GF-D8 (cell line): ENCODE measurements around the gene PCBP1.
"Not testable (repeated sequence)": the region's sequence is repeated elsewhere in the genome, so short reads cannot be mapped to it uniquely, and the experiment has no call there.

Experiments
- DNase-seq: peaks from one replicate; lab custom pipeline; 2025; lab: John Stamatoyannopoulos, UW

The PCBP1 gene

DNA sequence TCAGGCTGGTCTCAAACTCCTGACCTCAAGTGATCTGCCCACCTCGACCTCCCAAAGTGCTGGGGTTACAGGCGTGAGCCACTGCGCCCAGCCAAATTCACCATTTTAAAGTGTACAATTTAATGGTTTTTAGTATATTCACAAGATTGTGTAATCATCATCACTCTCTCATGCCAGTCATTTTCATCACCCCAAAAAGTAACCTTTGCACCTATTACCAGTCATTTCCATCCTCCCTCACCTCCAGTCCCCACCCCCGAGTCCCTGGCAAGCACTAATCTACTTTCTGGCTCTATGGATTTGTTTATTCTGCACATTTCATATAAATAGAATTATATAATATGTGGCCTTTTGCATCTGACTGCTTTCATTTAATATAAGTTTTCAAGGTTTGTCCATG, 10.8 kb downstream of the PCBP1 start:
- DNase-seq: no peak

DNA sequence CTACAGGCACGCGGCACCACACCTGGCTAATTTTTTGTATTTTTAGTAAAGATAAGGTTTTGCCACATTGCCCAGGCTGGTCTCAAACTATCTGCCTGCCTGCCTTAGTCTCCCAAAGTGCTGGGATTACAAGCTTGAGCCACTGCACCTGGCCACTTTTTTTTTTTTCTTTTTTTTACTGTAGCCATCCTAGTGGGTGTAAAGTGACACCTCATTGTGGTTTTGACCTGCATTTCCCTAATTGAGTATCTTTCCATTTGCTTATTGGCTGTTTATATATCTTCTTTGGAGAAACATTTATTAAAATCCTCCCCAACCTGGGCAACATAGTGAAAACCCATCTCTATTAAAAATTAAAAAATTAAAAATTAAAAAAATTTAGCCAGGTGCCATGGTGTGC, 12.0 kb downstream of the PCBP1 start:
- DNase-seq: no peak

DNA sequence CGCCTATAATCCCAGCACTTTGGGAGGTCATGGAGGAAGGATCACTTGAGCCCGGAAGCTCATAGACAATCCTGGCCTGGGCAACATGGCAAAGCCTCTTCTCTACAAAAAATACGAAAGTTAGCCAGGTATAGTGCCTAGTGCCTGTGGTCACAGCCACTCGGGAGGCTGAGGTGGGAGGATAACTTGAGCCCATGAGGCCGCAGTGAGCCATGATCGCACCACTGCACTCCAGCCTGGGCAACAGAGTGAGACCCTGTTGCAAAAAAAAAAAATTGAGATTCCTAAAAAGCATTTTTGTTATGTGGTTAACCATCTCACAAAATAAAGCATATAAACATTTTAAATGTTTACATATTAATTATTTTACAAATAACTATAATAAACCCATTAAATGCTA, 13.9 kb downstream of the PCBP1 start:
- no peak for DNase-seq

DNA sequence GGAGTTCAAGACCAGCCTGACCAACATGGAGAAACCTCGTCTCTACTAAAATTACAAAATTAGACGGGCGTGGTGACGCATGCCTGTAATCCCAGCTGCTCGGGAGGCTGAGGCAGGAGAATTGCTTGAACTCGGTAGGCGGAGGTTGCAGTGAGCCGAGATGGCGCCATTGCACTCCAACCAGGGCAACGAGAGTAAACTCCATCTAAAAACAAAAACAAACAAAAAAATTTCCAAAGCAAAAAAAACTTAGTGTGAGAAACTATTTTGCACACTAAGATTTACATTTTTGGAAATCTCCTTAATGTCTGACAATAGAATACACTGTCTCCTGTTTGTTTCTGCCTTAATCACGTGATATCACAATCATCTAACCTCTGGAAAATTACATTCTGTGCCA, 14.4 kb downstream of the PCBP1 start:
- not testable (repeated sequence) for DNase-seq

DNA sequence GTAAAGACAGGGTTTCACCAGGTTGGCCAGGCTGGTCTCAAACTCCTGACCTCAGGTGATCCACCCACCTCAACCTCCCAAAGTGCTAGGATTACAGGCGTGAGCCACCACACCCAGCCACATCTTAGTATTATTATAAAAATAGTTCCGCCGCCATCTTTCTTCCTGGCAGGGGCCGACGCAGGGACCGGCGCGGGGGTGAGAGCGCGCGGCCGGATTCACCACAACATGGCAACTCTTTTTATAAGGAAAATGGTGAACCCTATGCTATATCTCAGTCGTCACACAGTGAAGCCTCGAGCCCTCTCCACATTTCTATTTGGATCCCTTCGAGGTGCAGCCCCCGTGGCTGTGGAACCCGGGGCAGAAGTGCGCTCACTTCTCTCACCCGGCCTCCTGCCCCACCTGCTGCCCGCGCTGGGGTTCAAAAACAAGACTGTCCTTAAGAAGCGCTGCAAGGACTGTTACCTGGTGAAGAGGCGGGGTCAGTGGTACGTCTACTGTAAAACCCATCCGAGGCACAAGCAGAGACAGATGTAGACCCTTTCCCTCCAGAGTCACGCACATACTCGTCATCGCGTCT, 15.1 kb downstream of the PCBP1 start:
- DNase-seq: not testable (repeated sequence)

DNA sequence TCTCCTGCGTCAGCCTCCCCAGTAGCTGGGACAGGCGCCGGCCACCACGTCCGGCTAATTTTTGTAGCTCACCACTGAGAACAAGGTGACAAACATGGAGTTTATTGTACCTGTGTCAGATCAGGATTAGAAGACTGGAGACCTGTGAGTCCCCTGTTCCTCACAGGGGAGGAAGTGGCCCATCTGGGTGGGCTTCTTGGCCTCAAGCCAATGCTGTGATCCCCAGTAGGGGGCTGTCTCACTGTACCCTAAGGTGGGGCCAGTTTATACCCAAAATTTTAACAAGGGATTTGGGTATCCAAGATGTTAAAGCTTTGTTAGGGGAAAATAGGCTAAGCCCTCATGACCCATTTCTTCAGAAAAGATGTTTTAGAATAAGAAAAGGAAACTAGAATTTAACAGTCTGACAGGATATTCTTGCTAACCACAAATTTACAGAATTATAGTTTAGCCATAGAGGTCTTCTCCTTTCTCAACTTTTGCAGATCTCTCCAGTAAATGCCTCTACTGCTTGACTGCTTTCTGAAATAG, 16.3 kb downstream of the PCBP1 start:
- no peak for DNase-seq

DNA sequence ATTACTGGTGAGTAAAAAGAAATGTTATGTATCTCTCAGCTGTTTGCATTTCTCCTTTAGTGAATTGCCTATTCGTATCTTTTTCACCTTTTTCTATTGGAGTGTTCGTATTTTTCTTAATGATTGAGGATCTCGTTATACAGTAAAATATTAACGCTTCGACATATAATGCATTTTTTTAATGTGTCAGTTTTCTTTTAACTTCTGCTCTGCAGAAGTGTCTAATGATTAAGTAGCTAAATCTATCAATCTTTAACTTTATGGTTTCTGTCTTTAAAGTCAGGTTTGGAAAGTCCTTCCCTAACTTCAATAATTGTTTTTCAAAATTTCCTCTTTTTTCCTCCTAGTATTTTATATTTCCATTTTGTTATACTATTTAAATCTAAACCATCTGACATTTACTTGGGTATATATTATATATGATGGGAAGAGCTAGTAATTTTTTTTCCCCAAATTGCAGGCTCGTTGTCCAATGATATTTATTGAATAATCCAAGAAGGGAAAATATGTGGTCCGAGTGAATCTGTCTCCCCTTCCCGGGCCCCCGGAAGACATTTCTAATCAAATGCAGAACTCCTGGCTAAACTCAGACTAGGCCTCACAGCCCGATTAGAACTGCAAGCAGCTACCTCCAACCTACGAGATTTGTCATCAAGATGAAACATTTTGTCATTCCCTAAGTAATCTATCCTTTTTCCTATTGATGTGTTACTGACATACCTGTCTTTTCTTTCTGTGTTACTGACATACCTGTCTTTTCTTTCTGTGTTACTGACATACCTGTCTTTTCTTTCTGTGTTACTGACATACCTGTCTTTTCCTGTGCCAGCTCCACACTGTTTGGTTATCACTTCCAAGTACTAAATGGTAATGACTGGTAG, 17.2 kb downstream of the PCBP1 start:
- peak; percentile 65 for DNase-seq

DNA sequence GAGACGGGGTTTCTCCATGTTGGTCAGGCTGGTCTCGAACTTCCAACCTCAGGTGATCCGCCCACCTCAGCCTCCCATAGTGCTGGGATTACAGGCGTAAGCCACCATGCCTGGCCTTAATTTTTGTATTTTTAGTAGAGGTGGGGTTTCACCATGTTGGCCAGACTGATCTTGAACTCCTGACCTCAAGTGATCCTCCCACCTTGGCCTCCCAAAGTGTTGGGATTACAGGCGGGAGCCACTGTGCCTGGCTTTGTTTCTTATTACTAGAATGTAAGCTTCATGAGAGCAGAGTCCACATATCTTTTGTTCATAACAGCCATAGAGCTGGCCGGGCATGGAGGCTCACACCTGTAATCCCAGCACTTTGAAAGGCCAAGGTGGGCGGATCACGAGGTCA, 18.9 kb downstream of the PCBP1 start:
- not testable (repeated sequence) for DNase-seq

DNA sequence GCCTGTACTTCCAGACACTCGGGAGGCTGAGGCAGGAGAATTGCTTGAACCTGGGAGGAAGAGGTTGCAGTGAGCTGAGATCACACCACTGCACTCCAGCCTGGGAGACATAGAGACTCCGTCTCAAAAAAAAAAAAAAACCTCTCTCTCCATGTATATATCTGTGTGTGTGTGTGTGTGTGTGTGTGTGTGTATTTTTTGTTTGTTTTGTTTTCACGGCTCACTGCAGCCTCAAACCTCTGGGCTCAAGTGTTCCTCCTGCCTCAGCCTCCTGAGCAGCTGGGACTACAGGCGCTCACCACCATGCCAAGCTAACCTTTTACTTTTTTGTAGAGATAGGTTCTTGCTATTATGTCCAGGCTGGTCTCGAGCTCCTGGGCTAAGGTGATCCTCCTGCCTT, 23.1 kb downstream of the PCBP1 start:
- not testable (repeated sequence) for DNase-seq

DNA sequence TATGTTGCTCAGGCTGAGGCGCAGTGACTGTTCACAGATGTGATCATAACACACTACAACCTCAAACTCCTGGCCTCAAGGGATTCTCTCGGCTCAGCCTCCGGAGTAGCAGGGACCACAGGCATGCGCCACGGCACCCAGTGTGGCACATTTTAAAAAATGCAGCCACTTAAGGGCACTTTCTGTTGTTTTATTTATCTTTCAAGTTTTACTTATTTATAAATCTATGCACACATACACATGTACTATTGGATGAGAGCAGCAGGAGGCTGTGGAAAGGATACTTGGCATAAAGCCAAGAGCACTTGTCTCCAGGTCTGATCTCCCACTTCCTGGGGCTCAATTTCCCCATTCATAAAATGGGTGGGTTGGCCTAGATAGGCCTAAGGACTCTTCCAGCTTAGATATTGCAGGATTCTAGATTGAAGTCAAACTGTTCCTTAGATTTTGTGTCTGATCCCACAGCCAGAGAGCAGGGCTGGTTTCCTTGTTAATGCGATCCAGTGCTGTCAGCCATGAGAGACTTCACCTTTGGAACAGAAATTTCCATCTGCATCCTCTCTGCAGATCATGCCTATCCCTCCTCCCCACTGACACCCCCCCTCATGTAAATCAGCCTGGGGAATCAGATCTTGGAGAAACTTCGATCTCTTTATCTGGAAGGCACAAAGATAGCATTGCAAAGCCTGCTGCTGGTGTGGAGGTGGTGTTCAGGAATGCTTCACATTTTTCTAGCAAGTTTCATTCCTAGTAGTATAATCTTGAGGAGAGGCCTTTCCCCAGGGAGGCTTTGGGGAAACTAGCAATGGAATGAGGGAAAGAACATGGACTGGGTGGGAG, 24.7 kb downstream of the PCBP1 start:
- DNase-seq: no peak

DNA sequence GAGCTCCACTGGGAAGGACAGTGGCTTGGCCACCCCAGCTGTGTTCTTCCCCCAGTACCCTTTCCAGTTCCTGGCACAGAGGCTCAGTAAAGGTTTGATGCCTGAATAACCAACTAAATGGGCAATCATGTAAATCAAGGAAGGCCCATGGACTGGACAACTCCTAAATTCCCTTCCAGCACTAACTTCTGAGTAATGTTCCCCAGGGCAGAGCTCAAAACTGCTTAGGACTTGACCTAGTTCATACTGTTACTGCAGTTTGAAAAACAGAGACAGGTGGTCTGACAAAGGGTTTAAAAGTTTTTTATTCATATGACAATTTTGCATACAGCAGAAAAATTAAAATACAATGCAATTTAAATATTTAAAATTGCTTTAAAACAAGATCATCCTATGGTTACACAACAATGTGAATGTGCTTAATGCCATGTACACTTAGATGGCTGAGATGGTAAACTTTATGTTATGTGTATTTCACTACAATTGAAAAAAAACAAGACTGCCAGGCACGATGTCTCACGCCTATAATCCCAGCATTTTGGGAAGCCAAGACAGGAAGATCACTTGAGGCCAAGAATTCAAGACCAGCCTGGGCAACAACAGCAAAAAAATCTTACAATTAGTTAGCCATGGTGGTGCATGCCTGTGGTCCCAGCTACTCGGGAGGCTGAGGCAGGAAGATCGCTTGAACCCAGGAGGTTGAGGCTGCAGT, 26.2 kb downstream of the PCBP1 start:
- no peak for DNase-seq

DNA sequence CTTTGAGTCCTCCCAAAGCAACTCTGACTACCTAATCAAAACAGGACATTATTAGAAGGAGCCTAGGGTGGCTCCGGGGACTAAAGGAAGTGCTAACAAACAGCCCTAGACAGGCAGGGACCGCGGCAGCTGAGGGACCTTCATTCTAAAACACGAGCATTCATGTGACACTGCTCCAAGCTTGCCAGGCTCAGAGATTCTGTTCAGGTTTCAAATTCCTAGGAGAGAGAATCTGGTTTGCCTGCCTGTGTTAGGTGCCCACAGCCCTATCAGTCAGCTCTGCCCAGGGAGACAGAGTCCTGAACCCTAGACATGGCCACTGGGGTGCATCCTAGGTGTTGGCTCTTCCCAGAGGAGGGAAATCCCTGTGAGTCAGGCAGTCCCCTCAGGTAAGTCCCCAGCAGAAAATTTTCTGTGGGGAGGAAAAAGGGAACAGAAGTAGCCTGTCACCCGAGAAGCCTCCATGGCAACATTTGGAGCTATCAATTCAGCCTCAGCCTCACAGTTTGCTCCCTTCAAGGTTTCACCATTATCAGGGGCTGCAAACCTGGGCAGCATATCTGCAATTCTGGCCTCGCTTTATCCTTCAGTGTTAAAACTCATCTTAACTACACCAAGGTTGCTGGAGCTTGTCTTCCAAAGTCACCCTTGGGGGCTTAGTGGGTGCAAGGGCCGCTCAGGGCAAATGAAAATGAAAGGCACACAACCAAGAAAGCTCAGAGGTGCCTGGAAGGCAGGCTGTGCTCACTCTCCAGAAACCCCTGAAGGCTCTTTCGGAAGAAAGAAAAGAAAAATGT, 28.6 kb downstream of the PCBP1 start:
- DNase-seq: no peak

DNA sequence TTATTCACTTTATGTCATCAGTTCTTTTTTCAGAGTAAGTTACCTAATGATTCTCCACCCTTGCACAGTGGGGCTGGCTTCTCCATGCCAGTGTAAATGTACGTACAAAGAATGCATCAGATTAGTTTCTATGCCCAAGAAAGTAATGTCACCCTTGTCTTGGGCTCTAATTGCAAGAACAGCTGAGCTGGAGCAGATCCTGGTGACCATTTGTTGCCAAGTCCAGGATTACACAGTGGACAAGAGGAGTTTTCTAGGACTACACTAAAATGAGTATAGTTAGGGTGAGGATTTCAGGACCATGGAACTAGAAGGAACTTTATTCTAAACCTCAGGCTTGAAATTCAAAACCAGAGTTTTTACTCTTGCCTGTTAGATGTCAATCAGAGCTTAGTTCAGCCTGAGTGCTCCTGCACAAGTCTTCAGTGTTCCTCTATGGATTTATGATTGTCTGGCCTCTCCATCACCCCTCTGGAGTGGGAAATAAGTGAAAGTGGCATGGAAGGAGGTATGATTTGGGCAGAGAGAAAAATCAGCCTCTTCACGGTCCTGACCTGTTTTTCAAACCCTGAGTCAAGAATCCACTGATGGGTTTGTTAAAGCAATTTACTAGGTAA, 29.8 kb downstream of the PCBP1 start:
- no peak for DNase-seq

DNA sequence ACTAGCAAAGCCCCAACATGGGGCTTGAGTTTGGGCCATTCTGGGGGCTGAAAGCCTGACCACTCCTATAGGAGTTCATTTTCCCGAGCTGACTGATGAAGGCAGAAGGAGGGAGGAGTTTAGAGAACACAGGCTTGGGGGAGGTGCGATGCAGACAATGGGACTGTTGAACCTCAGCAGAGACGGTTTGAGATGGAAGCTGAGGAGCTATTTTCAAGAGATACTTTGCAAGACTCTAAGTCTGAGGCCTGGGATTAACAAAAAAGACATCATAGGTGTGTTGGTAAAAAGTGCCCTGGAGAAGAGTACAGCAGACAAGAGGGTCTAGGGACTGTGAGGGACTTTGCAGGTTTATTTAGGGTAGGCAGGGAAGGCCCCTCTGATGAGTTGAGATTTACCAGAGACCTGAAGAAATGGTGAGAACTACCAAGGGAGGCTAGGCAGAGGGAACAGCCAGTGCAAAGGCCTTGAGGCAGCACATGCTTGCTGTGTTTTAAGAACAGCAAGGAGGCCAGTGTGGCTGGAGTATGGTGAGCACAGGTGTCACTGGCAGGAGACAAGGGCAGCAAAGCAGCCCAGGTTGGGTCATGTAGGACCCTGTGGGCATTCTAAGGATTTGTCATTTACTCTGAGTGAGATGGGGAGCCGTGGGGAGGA, 31.6 kb downstream of the PCBP1 start:
- DNase-seq: no peak

DNA sequence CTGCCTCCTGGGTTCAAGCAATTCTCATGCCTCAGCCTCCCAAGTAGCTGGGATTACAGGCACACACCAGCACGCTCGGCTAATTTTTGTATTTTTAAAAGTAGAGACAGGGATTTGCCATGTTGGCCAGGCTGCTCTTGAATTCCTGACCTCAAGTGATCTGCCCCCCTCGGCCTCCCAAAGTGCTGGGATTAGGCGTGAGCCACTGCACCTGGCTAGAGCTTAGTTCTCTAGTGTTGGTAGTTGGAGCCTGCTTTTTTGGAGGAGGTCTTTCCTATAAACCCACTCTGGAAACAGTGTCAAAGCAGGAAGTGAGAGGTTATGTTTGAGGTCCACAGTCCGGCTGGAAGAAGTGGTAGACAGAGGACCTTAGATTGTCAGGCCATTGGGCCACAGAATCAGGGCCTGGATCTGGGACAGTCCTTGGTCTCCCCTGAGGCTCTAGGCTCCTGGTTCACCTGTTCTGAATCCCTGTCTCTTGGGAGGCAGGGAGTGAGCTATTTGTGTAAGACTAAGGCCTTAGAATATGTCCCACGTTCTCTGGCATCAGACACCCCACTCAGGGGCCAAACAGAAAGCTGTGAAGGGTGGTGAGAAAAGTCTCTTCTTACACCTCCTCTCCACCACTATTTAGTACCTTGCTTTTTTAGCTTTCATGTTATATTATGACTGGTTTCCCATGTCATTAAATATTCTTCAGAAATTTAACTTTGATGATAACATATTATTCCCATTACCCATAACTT, 34.5 kb downstream of the PCBP1 start:
- no peak for DNase-seq

DNA sequence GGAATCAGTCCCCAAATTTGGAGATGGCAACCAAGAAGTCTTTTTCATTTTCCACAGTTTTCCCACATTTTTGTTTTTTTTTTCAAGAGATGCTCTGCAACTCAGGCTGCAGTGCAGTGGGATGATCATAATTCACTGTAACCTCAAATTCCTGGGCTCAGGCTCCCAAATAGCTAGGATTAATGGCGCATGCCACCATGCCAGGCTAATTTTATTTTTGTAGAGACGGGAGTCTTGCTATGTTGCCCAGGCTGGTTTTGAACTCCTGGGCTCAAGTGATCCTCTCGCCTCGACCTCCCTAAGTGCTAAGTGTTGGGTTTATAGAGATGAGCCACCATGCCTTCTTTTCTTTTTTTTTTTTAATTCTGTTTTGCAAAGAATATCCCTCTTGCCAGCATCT, 35.2 kb downstream of the PCBP1 start:
- DNase-seq: no peak

DNA sequence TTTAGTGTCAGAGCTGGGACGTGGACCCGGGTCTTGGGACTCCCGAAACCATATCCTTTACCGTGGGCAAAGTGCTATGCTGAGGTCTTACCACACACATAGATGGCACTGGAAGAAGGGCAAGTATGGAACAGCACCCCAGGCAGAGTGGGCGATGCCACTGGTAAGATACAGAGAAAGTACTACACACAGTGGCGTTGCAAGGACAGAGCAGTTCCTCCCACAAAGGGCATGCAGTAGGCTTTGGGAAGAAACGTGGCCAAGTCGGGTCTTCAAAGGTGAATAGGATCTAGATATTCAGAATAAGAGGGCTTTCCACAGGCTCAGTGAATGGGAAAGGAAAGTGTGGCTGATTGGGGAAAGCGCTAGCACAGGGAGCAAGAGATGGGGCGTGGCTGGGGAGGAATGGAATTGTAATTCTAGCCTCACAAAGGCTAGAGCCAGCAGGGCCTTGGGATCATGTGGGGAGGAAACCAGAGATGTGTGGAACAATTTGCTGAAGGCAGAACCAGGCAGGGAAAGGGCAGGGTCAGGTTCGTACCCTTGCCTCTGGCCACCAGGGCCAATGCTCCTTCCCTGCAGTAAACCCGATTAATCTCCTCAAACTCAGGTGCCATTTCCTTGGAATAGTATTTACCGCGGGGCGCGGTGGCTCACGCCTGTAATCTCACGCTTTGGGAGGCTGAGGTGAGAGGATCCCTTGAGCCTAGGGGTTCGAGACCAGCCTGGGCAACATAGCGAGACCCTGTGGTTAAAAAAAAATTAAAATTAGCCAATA, 36.0 kb downstream of the PCBP1 start:
- no peak for DNase-seq

DNA sequence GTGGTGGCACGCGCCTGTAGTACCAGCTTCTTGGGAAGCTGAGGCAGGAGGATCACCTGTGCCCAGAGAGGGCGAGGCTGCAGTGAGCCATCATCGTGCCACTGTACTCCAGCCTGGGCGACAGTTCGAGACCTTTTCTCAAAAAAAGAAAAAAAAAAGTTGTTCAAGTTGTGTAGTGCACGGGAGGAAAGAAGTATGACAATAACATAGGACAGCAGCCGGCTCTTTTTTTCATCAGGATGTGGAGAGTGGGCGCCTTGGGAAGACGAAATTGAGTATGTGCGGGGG, 36.5 kb downstream of the PCBP1 start:
- DNase-seq: no peak

DNA sequence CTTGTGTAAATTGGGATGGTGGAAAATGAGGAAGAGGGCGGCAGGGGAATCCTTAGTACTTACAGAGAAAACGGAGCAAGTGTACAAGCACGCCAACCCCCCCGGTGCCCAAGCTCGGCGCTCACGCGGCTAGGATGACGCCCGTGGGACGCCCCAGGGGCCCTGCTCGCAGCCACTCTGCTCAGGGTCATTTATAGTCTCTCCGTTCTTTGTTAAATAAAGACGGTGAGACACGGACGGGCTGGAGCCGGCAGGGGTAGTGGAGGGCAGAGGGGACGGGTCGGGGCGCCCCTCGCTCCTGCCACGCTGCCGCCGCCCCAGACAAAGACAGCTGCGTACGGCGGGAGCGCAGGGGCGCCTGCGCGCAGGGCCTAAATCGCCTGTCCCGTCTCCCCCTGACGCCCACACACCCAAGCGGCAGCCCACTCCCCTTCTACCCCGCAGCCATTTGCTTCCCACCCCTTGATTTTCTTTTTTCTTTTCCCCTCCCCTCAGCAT, 37.8 kb downstream of the PCBP1 start:
- DNase-seq: peak; percentile 31
